HepG2 (cell line): ENCODE data around the gene UBTD1.

ENCODE experiments used
- HDAC2 ChIP-seq: sonication (generic); formaldehyde crosslinking; IDR thresholded peaks from 2 replicates; pipeline ENCODE4 v1.4.0; 2020; ENCODE audit warnings: missing genetic modification reagents
- IRX3 ChIP-seq: sonication (generic); formaldehyde crosslinking; IDR thresholded peaks from 2 replicates; pipeline ENCODE4 v1.8.1; 2023; ENCODE audit warnings: mild to moderate bottlenecking, low read depth, missing genetic modification reagents, borderline replicate concordance
- KDM1A ChIP-seq: IDR thresholded peaks from 2 replicates; pipeline ENCODE4 v1.6.1; 2016; ENCODE audit warnings: missing compliant biosample characterization
- MED1 ChIP-seq: sonication (generic); formaldehyde crosslinking; IDR thresholded peaks from 2 replicates; pipeline ENCODE4 v1.4.0; 2020; ENCODE audit warnings: missing genetic modification reagents
- NPAS2 ChIP-seq: sonication (generic); formaldehyde crosslinking; IDR thresholded peaks from 2 replicates; pipeline ENCODE4 v1.8.0; 2022; ENCODE audit warnings: mild to moderate bottlenecking, missing genetic modification reagents, borderline replicate concordance
- TOE1 ChIP-seq: sonication (generic); formaldehyde crosslinking; IDR thresholded peaks from 2 replicates; pipeline ENCODE4 v1.4.0; 2020; ENCODE audit warnings: mild to moderate bottlenecking, missing genetic modification reagents
- ZNF619 ChIP-seq: sonication (generic); formaldehyde crosslinking; IDR thresholded peaks from 2 replicates; pipeline ENCODE4 v1.4.0; 2020; ENCODE audit warnings: mild to moderate bottlenecking, missing genetic modification reagents
- TF ChIP-seq, protein P1 (sequence below): sonication (generic); formaldehyde crosslinking; IDR thresholded peaks from 2 replicates; pipeline ENCODE4 v1.5.0; 2020; ENCODE audit warnings: mild to moderate bottlenecking, missing genetic modification reagents, moderate library complexity
- TF ChIP-seq, protein P2 (sequence below): IDR thresholded peaks from 2 replicates; pipeline ENCODE4 v1.6.1; 2016; ENCODE audit warnings: missing biosample characterization, missing genetic modification reagents, low read depth
- TF ChIP-seq, protein P3 (sequence below): sonication (generic); formaldehyde crosslinking; IDR thresholded peaks from 2 replicates; pipeline ENCODE4 v1.4.0; 2020; ENCODE audit warnings: missing genetic modification reagents
- TF ChIP-seq, protein P4 (sequence below): IDR thresholded peaks from 2 replicates; pipeline ENCODE4 v1.6.1; 2016
- TF ChIP-seq, protein P5 (sequence below): IDR thresholded peaks from 2 replicates; pipeline ENCODE4 v1.6.1; 2012; ENCODE audit warnings: inconsistent platforms

DNA sequence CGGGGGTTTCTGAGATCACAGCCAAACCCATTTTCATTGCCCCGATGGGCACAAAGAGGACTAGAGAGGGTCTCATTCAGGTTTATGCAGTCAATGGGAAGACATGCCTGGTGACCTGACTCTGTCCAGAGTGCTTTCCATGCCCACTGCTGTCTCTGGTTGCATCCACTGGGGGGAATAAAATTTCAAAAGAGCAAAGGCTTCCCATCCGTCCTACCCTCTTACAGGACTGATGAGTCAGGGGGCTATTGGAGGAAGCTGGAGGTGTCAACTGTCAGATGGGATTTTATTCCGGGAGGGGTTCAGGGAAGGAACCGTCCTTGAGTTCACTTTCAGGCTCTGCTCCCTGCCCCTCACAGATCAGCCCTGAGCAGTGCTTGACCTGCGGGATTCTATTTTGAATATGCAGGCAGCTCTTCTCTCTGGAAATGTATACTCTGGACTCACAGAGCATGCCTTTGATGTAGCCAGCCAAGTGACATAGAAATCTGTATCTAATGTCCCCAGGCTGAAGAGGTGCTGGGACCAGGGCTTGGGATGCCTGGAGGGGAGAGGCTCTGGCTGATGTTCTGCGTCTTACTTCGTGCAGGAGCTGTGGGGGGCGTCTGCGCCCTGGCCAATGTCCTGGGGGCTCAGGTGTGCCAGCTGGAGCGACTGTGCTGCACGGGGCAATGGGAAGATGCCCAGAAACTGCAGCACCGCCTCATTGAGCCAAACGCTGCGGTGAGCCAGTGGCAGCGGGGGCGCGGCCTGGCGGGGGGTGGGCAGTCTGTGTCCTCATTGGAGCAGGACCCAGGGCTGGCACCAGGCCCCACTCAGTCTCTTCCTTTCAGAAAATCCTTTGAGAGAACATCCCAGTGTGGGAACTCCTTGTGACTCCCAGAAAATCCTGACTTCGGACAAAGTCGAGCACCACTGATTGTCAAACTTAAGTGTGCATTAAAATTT lies 102.8 kb downstream of the UBTD1 start:
- TF ChIP-seq, protein P1, sequence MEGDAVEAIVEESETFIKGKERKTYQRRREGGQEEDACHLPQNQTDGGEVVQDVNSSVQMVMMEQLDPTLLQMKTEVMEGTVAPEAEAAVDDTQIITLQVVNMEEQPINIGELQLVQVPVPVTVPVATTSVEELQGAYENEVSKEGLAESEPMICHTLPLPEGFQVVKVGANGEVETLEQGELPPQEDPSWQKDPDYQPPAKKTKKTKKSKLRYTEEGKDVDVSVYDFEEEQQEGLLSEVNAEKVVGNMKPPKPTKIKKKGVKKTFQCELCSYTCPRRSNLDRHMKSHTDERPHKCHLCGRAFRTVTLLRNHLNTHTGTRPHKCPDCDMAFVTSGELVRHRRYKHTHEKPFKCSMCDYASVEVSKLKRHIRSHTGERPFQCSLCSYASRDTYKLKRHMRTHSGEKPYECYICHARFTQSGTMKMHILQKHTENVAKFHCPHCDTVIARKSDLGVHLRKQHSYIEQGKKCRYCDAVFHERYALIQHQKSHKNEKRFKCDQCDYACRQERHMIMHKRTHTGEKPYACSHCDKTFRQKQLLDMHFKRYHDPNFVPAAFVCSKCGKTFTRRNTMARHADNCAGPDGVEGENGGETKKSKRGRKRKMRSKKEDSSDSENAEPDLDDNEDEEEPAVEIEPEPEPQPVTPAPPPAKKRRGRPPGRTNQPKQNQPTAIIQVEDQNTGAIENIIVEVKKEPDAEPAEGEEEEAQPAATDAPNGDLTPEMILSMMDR (CRISPR knock-in tag), result no peak
- TF ChIP-seq, protein P2, sequence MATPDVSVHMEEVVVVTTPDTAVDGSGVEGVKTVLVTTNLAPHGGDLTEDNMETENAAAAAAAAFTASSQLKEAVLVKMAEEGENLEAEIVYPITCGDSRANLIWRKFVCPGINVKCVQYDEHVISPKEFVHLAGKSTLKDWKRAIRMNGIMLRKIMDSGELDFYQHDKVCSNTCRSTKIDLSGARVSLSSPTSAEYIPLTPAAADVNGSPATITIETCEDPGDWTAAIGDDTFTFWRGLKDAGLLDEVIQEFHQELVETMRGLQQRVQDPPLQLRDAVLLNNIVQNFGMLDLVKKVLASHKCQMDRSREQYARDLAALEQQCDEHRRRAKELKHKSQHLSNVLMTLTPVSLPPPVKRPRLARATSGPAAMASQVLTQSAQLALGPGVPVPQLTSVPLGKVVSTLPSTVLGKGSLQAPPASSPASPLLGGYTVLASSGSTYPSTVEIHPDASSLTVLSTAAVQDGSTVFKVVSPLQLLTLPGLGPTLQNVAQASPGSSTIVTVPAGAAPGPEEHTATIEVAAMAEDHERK (CRISPR knock-in tag), result no peak
- TF ChIP-seq NPAS2 (CRISPR knock-in tag) (no peak), ZNF619 (CRISPR knock-in tag) (no peak), IRX3 (CRISPR knock-in tag) (no peak), KDM1A (no peak), HDAC2 (CRISPR knock-in tag) (no peak), MED1 (no peak), TOE1 (CRISPR knock-in tag) (no peak)
- TF ChIP-seq, protein P3, sequence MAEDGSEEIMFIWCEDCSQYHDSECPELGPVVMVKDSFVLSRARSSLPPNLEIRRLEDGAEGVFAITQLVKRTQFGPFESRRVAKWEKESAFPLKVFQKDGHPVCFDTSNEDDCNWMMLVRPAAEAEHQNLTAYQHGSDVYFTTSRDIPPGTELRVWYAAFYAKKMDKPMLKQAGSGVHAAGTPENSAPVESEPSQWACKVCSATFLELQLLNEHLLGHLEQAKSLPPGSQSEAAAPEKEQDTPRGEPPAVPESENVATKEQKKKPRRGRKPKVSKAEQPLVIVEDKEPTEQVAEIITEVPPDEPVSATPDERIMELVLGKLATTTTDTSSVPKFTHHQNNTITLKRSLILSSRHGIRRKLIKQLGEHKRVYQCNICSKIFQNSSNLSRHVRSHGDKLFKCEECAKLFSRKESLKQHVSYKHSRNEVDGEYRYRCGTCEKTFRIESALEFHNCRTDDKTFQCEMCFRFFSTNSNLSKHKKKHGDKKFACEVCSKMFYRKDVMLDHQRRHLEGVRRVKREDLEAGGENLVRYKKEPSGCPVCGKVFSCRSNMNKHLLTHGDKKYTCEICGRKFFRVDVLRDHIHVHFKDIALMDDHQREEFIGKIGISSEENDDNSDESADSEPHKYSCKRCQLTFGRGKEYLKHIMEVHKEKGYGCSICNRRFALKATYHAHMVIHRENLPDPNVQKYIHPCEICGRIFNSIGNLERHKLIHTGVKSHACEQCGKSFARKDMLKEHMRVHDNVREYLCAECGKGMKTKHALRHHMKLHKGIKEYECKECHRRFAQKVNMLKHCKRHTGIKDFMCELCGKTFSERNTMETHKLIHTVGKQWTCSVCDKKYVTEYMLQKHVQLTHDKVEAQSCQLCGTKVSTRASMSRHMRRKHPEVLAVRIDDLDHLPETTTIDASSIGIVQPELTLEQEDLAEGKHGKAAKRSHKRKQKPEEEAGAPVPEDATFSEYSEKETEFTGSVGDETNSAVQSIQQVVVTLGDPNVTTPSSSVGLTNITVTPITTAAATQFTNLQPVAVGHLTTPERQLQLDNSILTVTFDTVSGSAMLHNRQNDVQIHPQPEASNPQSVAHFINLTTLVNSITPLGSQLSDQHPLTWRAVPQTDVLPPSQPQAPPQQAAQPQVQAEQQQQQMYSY, result no peak
- TF ChIP-seq, protein P4, sequence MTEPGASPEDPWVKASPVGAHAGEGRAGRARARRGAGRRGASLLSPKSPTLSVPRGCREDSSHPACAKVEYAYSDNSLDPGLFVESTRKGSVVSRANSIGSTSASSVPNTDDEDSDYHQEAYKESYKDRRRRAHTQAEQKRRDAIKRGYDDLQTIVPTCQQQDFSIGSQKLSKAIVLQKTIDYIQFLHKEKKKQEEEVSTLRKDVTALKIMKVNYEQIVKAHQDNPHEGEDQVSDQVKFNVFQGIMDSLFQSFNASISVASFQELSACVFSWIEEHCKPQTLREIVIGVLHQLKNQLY (CRISPR knock-in tag), result no peak
- TF ChIP-seq, protein P5, sequence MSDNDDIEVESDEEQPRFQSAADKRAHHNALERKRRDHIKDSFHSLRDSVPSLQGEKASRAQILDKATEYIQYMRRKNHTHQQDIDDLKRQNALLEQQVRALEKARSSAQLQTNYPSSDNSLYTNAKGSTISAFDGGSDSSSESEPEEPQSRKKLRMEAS, result no peak
